A549 (cell line): ENCODE data around the gene PRPS1. TPM values are rescaled to one million over a fixed set of nuclear protein-coding genes. Genes with fewer than 3 reads are reported as not detected.
A peak's percentile ranks its signal among the peaks of the same experiment; 100 is the strongest.

Source experiments
- ATAC-seq, 2 experiments: fragments of 200-7000 bp in 1 of 2; fragments of >200 bp in 1 of 2; cut with Nextera tagmentation in 1 of 2; cut with Tn5 transposase in 1 of 2; 3 replicates each; pipeline versions ENCODE4 v1.8.0 to v1.9.1; 2018 to 2020; ENCODE audit warnings: mild to moderate bottlenecking in 1 of 2, moderate library complexity in 1 of 2
- CTCF ChIA-PET: fragments of 300-600 bp; sonication (Branson Sonifier 250); formaldehyde crosslinking; extraction: SDS; loops from one replicate; lab custom pipeline; 2021; ENCODE audit warnings: antibody characterized with exemption, inconsistent platforms; lab: Yijun Ruan, JAX
- POLR2A ChIA-PET: fragments of 350-600 bp; formaldehyde crosslinking; extraction: SDS; loops from one replicate; lab custom pipeline; 2021; ENCODE audit warnings: antibody characterized with exemption, inconsistent platforms; lab: Yijun Ruan, JAX
- DNase-seq, 2 experiments: peaks; one replicate each; pipeline versions ENCODE4 v3.0.0 to v3.0.0-alpha.2; 2011 to 2016; ENCODE audit warnings: low read depth in 1 of 2, low spot score in 1 of 2
- FAIRE-seq: peaks from 2 replicates; lab custom pipeline; 2011; peaks lifted over from hg19 to GRCh38; lab: Jason Lieb, UNC
- H3K27ac ChIP-seq, 2 experiments: fragments of >200 bp; sonication (Bioruptor Twin); formaldehyde crosslinking; 3 replicates each; pipeline ENCODE4 v1.5.1; 2016 to 2017
- H3K4me1 ChIP-seq: fragments of >200 bp; sonication (Bioruptor Twin); formaldehyde crosslinking; 3 replicates; pipeline ENCODE4 v1.6.1; 2016
- H3K4me2 ChIP-seq: fragments of >200 bp; sonication (Bioruptor Twin); formaldehyde crosslinking; 3 replicates; pipeline ENCODE4 v1.6.1; 2016
- H3K4me3 ChIP-seq: fragments of >200 bp; sonication (Bioruptor Twin); formaldehyde crosslinking; 3 replicates; pipeline ENCODE4 v1.5.1; 2016
- H3K9me3 ChIP-seq: fragments of >200 bp; sonication (Bioruptor Twin); formaldehyde crosslinking; 3 replicates; pipeline ENCODE4 v1.6.1; 2016
- ATOH8 ChIP-seq: fragments of 250-450 bp; sonication (Bioruptor Pico); IDR thresholded peaks from 2 replicates; pipeline ENCODE4 v1.5.0; 2020; ENCODE audit warnings: low read depth, mild to moderate bottlenecking, moderate library complexity
- BCL3 ChIP-seq: fragments of >200 bp; sonication (Bioruptor Twin); formaldehyde crosslinking; IDR thresholded peaks from 3 replicates; pipeline ENCODE4 v1.6.1; 2016
- CBX2 ChIP-seq: fragments of 200-600 bp; sonication (generic); IDR thresholded peaks from 2 replicates; pipeline ENCODE4 v1.6.1; 2016; ENCODE audit warnings: low read depth, mild to moderate bottlenecking, borderline replicate concordance
- CEBPB ChIP-seq, 2 experiments: fragments of >200 bp in 1 of 2; sonication (Bioruptor Twin) in 1 of 2; formaldehyde crosslinking in 1 of 2; IDR thresholded peaks; 2 replicates each; pipeline ENCODE4 v1.6.1; 2012 to 2016
- CTCF ChIP-seq: fragments of >200 bp; sonication (Bioruptor Twin); formaldehyde crosslinking; IDR thresholded peaks from 3 replicates; pipeline ENCODE4 v1.5.1; 2016
- EHF ChIP-seq: fragments of 250-450 bp; sonication (Bioruptor Pico); IDR thresholded peaks from 2 replicates; pipeline ENCODE4 v1.5.0; 2020; ENCODE audit warnings: mild to moderate bottlenecking
- ELK1 ChIP-seq: fragments of 150-350 bp; IDR thresholded peaks from 2 replicates; pipeline ENCODE4 v1.6.1; 2014; ENCODE audit warnings: low read depth, mild to moderate bottlenecking, low read length
- ESRRA ChIP-seq: fragments of 150-350 bp; IDR thresholded peaks from 2 replicates; pipeline ENCODE4 v1.6.1; 2014; ENCODE audit warnings: mild to moderate bottlenecking, low read length, borderline replicate concordance
- FOSL2 ChIP-seq, 2 experiments: fragments of 450-650 bp in 1 of 2; fragments of >200 bp in 1 of 2; sonication (Bioruptor Twin) in 1 of 2; formaldehyde crosslinking; IDR thresholded peaks; 2 replicates each; pipeline versions ENCODE4 v1.5.0 to v1.6.1; 2016 to 2020; ENCODE audit warnings: mild to moderate bottlenecking in 1 of 2, moderate library complexity in 1 of 2
- HEYL ChIP-seq: fragments of 250-450 bp; sonication (Bioruptor Pico); IDR thresholded peaks from 2 replicates; pipeline ENCODE4 v1.8.0; 2021; ENCODE audit warnings: mild to moderate bottlenecking, moderate library complexity
- HOXA7 ChIP-seq: fragments of 250-450 bp; sonication (Bioruptor Pico); IDR thresholded peaks from 2 replicates; pipeline ENCODE4 v1.5.0; 2020; ENCODE audit warnings: mild to moderate bottlenecking, moderate library complexity
- HOXB13 ChIP-seq: fragments of 250-450 bp; sonication (Bioruptor Pico); IDR thresholded peaks from 2 replicates; pipeline ENCODE4 v1.5.0; 2020; ENCODE audit warnings: low read depth, mild to moderate bottlenecking, moderate library complexity
- JUN ChIP-seq, 2 experiments: fragments of >200 bp; sonication (Bioruptor Twin); formaldehyde crosslinking; IDR thresholded peaks; 2 replicates in 1 of 2; 3 replicates in 1 of 2; pipeline ENCODE4 v1.6.1; 2016 to 2017
- MAX ChIP-seq: IDR thresholded peaks from 2 replicates; pipeline ENCODE4 v1.6.1; 2012
- MYC ChIP-seq: IDR thresholded peaks from 2 replicates; pipeline ENCODE4 v1.6.1; 2012; ENCODE audit warnings: mild to moderate bottlenecking, inconsistent platforms, low read length, improper control_type of control experiment, borderline replicate concordance
- PBX3 ChIP-seq: IDR thresholded peaks from 2 replicates; pipeline ENCODE4 v1.6.1; 2012
- RAD21 ChIP-seq, 2 experiments: fragments of >200 bp in 1 of 2; sonication (Bioruptor Twin) in 1 of 2; formaldehyde crosslinking in 1 of 2; IDR thresholded peaks in 1 of 2; conservative IDR thresholded peaks in 1 of 2; 2 replicates in 1 of 2; 3 replicates in 1 of 2; pipeline ENCODE4 v1.6.1; 2012 to 2018; ENCODE audit warnings: inconsistent platforms in 1 of 2
- RARB ChIP-seq: fragments of 250-450 bp; sonication (Bioruptor Pico); IDR thresholded peaks from 2 replicates; pipeline ENCODE4 v1.8.0; 2021; ENCODE audit warnings: mild to moderate bottlenecking, moderate library complexity
- RCOR1 ChIP-seq: fragments of 150-350 bp; IDR thresholded peaks from 2 replicates; pipeline ENCODE4 v1.6.1; 2014; ENCODE audit warnings: antibody characterized with exemption, low read length, low read depth
- SMC3 ChIP-seq: fragments of >200 bp; sonication (Bioruptor Twin); formaldehyde crosslinking; IDR thresholded peaks from 3 replicates; pipeline ENCODE4 v1.6.1; 2018; ENCODE audit warnings: inconsistent platforms
- TP53 ChIP-seq: fragments of 250-450 bp; sonication (Bioruptor Pico); IDR thresholded peaks from 2 replicates; pipeline ENCODE4 v1.5.0; 2021; ENCODE audit warnings: mild to moderate bottlenecking, moderate library complexity
- USF2 ChIP-seq: fragments of 450-650 bp; IDR thresholded peaks from 2 replicates; pipeline ENCODE4 v1.6.1; 2014; ENCODE audit warnings: antibody characterized with exemption
- ZNF302 ChIP-seq: fragments of 250-450 bp; sonication (Bioruptor Pico); IDR thresholded peaks from 2 replicates; pipeline ENCODE4 v1.9.0; 2021; ENCODE audit warnings: inconsistent platforms, mild to moderate bottlenecking, moderate library complexity
- ZSCAN20 ChIP-seq: fragments of 250-450 bp; sonication (Bioruptor Pico); IDR thresholded peaks from 2 replicates; pipeline ENCODE4 v1.8.0; 2022; ENCODE audit warnings: mild to moderate bottlenecking, moderate library complexity
- WGBS: methylation state at CpG from one replicate; pipeline ENCODE4 v1.1.6; 2017; ENCODE audit errors: missing lambda C conversion rate; 5-methylcytosine and 5-hydroxymethylcytosine counted together
- polyA plus RNA-seq, 4 experiments: library from polyadenylated mRNA; depleted of rRNA in 3 of 4; stranded (reverse); fragments of >200 nt; fragmentation: RNase III in 1 of 4; extraction: RNeasy Plus Mini Kit Qiagen cat#74134 plus additional on column Dnase treatment in 1 of 4; gene quantifications; 2 replicates in 3 of 4; 3 replicates in 1 of 4; pipeline ENCODE4 v1.2.3, GENCODE V29; 2011 to 2017

PRPS1 gene
- polyA plus RNA-seq, 2 of the 4 experiments (the other 2 are of a cell fraction) = 121 to 140 TPM

GRCh38 chrX:107682256-107682655, 53.9 kb downstream of the PRPS1 start:
- TF ChIP-seq CEBPB (IDR thresholded peaks at IDR 0.05) (no peak), PBX3 (no peak), ZNF302 (no peak), USF2 (no peak), JUN (IDR thresholded peaks at IDR 0.05) (no peak), HEYL (CRISPR knock-in tag) (no peak), RARB (CRISPR knock-in tag) (no peak), HOXB13 (CRISPR knock-in tag) (no peak), RCOR1 (no peak), RAD21 (conservative IDR thresholded peaks at IDR 0.05 in 1 of 2, IDR thresholded peaks at IDR 0.05 in 1 of 2) (no peak), CTCF (no peak)
- TF ChIP-seq, all 56 proteins: peak for 0
- ATAC-seq = no peak
- DNase-seq = no peak
- POLR2A ChIA-PET = no interaction called here
- 68% methylated on average over 3 of the region's 3 CpGs for WGBS
- CTCF ChIA-PET = interaction anchor here (0.7 to 2.4 kb wide), 2 partner anchors 9 to 470 kb away, joined by 3 to 12 read pairs; no protein-coding TSS in a partner anchor
- FAIRE-seq = no peak
- peak overlapping the region in 1 of 2 experiments; percentile 21; a peak in 1 of 6 replicates for H3K27ac ChIP-seq
- no peak overlapping the region for H3K4me3 ChIP-seq
- no peaks in the 10 kb centered on the region for H3K9me3 ChIP-seq
- peaks cover 6% of the 10 kb centered on the region for H3K4me1 ChIP-seq
- no peak overlapping the region for H3K4me2 ChIP-seq

GRCh38 chrX:107683124-107683895, 55.0 kb downstream of the PRPS1 start:
- Histone ChIP-seq H3K4me2 (no peak overlapping the region), H3K4me3 (no peak overlapping the region)
- TF ChIP-seq ATOH8 (CRISPR knock-in tag) (no peak), CBX2 (no peak), MYC (no peak), RARB (CRISPR knock-in tag) (no peak), BCL3 (no peak), EHF (no peak), HOXA7 (CRISPR knock-in tag) (no peak), ESRRA (no peak), MAX (no peak), ZSCAN20 (CRISPR knock-in tag) (no peak), SMC3 (no peak), FOSL2 (IDR thresholded peaks at IDR 0.05) (no peak), FOSL2 (CRISPR knock-in tag; IDR thresholded peaks at IDR 0.05) (no peak), ELK1 (no peak), TP53 (CRISPR knock-in tag) (no peak), CEBPB (IDR thresholded peaks at IDR 0.05) (no peak)
- TF ChIP-seq, all 56 proteins: peak for 0
- Histone ChIP-seq H3K9me3 (no peaks in the 10 kb centered on the region), H3K27ac (peak overlapping the region in 1 of 2 experiments; percentile 47; a peak in 1 of 6 replicates), H3K4me1 (no peaks in the 10 kb centered on the region)
- WGBS = 54% methylated on average over 4 of the region's 4 CpGs
- ATAC-seq (no peak), DNase-seq (no peak), FAIRE-seq (no peak)
- POLR2A ChIA-PET = no interaction called here
- CTCF ChIA-PET = interaction anchor here (0.9 to 2.4 kb wide), 3 partner anchors 10 to 94 kb away, joined by 3 to 12 read pairs (median 3); partner anchors contain the start of gene NCBP2L
